Stimulated activated CD4-positive, alpha-beta T cell treated with anti-CD3 and anti-CD28 coated beads, Interleukin-2, amount 100 ng/mL, for 4 hours (primary cell): ENCODE data around the gene COA8.

Experiments
- DNase-seq: peaks from one replicate; pipeline ENCODE4 v3.0.0-alpha.2; 2020; ENCODE audit warnings: low read depth

The COA8 gene

GRCh38 chr14:103549361-103550311, 13.1 kb upstream of the COA8 start:
- no peak for DNase-seq

- DNase-seq = no peak
These were observed 12.1 kb upstream of the COA8 start for GRCh38 chr14:103550451-103551337.

DNA sequence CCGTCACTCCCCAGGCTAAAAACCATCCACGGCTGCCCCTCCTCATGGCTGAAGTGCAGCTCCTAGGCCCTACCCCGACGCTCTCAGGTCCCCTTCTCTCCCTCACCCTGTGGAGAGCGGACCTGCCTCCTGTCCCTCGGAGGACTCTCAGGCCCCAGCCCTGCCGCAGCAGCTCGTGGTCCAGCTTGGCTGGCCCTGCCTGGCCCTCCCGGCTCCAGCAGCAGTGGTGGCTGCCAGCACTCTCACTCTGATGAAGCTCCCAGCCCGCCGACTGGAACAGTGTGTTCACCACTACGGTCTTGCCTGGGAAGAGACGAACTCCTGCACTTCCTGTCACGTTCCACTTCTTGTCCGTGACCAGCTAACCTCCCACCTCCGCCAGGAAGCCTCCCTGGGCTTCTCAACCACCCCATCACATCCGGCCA, 11.4 kb upstream of the COA8 start:
- no peak for DNase-seq

- no peak for DNase-seq
These were observed 10.5 kb upstream of the COA8 start for GRCh38 chr14:103552011-103552845.

DNA sequence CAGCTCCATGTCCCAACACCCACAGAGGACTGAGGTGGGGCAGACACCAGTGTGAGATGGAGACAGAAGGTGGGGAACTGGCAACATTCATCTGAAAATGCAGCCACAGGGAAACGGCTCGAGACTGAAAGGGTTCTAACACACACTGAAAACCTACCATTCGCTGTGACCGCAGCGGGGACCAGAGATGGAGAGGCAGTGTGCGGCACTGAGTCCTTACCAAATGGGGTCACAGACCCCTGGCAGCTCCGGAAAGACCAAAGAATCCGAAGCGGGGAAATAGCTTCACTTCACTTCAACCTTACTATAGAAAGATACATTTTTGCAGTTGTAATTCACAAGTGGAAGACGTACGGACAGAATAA, 9.9 kb upstream of the COA8 start:
- no peak for DNase-seq

- no peak for DNase-seq
These were observed 7.0 kb upstream of the COA8 start for GRCh38 chr14:103555559-103556337.

DNA sequence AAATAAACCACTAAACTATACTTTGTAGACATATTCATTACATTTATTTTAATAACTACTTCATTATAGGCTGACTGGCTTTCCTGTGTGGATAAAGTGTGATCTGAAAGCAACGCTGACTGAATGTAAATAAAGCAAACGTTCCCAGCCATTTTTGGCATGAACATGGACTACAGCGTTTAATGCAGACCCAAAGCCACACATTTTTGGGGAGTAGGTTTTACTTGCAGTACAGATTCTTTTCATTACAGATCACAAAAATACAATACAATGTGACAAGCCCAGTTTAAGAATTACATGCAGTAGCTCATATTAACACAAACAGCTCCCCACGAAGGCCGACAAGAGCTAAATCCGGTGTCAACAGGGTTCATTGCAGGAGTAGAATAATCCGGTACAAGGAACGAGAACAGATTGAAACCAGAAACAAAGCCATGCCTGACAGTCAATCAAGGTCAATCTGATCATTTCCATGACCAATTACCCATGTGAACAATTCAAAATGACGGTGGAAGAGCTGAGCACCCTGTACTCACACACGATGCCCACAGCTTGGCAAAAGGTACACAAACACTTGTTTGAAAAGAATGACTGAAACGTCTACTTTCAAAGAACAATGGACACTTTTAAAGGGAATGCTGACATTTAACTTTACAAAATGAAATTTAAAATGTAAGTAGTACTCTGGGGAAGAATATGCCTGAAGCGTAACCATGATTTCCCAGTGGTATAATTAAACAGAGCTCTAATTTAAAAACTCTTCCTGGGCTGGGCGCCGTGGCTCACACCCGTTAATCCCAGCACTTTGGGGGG, 5.6 kb upstream of the COA8 start:
- DNase-seq = no peak

DNA sequence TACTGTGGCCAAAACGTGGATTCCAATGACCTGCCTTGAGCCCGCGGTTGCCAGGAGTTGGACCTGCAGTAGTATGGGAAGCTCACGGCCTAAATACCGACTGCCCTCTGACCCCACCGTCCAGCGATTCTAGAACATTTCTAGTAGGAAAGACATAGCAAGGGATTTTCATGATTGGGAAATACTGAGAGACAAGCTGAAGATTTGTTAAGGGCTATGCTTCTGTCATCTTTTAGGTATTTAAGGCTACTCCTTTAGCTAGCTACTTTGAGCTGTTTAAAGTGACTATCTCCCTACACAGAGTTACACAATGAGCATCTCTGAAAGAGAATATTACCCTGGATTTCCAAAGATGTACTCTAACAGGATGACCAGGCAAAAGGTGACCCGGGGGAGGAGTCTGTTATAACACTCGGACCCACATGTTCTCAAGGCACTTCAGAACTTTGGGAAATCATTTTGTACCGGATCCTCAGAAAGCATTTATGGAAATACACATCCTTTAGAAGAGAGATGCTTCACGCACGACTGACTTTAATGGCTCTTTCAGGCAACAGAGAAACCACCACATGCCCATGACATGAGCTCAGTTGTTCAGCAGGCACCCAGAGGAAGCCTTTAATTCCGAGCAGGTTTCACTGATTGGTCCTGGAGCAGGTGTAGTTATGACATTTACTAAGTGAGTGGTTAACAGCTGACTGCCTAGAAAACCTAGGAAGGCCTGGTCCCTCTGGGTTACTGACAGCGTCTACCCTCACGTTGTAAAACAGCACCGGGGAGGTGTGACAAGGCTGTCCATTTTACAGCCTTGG, 4.5 kb upstream of the COA8 start:
- no peak for DNase-seq

DNA sequence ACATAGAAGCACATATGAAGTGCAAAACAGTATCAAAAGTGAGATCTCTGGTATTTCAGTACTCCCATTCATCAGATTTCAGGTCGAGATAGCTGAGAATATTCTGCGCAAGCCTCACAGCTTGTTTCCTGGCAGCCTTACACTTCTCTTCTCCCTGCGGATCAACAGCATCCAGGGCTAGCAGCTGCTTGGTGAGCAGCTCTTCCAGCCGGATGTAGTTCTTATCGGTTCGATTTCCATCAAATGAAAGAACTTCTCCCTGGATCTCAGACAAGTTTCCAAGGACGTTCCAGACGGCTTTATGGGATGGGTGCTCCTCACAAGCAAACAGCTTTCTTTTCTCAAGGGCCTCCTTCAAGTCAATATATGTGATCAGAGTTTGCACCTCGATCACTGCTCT, 3.0 kb upstream of the COA8 start:
- no peak for DNase-seq

GRCh38 chr14:103560691-103561090, 2.1 kb upstream of the COA8 start:
- no peak for DNase-seq

GRCh38 chr14:103561381-103562178, 1.2 kb upstream of the COA8 start:
- DNase-seq = peak; percentile 22

- DNase-seq = no peak
These were observed 656 bp upstream of the COA8 start for GRCh38 chr14:103562179-103562428.

GRCh38 chr14:103563226-103563620, 463 bp downstream of the COA8 start:
- no peak for DNase-seq

DNA sequence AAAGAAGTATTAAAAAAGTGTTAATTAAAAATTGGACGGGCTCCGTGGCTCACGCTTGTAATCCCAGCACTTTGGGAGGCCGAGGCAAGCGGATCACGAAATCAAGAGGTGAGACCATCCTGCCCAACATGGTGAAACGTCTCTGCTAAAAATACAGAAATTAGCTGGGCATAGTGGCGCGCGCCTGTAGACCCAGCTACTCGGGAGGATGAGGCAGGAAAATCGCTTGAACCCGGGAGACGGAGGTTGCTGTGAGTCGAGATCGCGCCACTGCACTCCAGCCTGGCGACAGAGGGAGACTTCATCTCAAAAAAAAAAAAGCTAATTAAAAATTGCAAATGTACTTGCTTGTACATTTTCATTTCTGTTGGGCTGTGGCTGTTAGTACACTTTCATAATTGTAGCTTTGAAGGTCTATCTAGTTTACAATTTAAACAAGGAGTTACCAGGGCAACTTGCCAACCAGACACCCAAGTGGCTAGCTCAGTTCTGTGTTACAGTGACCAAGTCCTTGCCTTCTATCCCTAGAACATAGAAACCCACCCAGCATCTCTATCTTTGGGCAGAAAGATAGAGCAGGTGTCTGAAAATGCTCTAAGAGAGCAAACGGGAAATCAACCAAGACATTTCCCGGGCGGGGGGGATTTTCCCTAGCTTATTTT, 1.2 kb downstream of the COA8 start:
- no peak for DNase-seq

DNA sequence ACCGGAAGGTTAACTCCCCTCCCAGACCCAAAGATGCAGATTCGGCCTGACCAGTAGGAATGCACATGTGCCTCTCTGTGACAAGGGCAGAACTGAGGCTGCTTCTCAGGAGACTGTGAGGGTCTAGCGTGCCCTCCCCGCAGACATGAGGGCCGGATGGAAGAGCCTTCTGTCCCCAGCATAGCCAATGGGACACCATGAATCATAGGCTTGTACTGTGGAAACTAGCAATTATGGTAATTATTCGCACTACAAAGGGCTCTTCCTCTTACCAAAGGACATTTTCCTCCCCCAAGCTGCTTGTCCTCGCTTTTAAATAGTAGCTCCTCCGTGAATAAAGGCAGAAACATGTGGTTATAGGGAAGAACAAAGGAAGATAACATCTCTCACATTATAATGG, 6.2 kb downstream of the COA8 start:
- DNase-seq = no peak

- no peak for DNase-seq
These were observed 6.6 kb downstream of the COA8 start for GRCh38 chr14:103569408-103569807.

DNA sequence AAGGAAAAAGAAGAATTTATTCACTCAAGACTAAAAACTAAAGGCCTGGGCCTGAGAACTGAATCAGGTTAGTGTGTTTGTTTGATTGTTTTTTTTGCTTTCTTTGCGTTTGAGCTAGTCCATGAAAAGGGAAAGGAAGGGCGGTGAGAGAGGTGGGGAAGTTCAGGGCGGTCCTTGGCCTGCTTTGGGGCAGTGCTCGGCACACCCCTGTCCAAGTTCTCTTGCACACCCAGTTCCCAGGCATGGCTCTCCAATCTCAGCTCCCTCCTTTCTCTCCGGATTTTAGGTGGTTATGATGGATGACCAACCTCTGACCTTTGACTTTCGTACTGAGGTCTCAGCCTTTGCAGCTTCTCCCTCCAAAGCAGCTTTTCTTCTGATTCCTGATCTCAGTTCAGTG, 11.3 kb downstream of the COA8 start:
- no peak for DNase-seq

GRCh38 chr14:103574707-103575285, 12.0 kb downstream of the COA8 start:
- no peak for DNase-seq
